ENCODE data around the gene DEK.

The DEK gene

DNA sequence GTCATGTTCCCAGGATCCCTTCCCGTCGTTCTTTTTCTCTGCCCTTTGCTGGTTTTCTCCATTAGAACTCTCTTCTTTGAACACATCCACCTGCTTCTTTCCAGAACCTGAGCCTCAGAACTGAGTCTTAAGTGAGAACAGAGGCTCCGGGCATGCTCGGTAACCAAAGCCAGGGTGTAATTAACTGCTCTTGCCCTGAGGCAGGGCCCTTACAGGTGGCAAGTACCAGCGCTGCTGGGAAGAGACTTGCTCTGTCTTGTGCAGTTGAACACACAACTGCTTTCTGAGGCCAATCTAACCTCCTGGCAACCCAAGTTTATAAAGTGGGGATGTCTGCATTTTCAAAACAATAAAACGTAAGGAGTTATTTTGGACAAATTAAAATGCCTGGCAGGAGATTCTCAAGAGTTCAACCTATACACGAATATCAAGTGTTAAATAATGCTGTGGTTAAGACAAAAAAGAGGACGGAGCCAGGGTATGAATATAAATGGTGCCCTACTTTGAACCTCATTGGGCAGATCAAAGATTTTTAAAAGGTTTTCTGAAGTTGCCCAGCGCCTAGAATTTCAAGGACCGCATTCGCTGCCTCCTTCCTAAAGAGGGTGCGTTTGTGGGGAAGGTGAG is 12.4 kb upstream of the DEK start:
- H3K27ac Mint-ChIP-seq: no peak overlapping the region
- H3K4me1 Mint-ChIP-seq: peaks cover 8% of the 10 kb centered on the region
- H3K4me3 Mint-ChIP-seq: peak overlapping the region; percentile 56
- H3K36me3 Mint-ChIP-seq: no peaks in the 10 kb centered on the region
- peaks cover 5% of the 10 kb centered on the region for H3K9me3 Mint-ChIP-seq
- no peak for ATAC-seq
- H3K27me3 Mint-ChIP-seq: peaks cover 54% of the 10 kb centered on the region

- Mint-ChIP-seq H3K27ac (no peak overlapping the region), H3K4me3 (no peak overlapping the region), H3K27me3 (peaks cover 5% of the 10 kb centered on the region), H3K4me1 (peaks cover 6% of the 10 kb centered on the region), H3K9me3 (peaks cover 3% of the 10 kb centered on the region), H3K36me3 (no peaks in the 10 kb centered on the region)
- ATAC-seq: no peak
These were observed 5.9 kb upstream of the DEK start for GRCh38 chr6:18270216-18270615.

DNA sequence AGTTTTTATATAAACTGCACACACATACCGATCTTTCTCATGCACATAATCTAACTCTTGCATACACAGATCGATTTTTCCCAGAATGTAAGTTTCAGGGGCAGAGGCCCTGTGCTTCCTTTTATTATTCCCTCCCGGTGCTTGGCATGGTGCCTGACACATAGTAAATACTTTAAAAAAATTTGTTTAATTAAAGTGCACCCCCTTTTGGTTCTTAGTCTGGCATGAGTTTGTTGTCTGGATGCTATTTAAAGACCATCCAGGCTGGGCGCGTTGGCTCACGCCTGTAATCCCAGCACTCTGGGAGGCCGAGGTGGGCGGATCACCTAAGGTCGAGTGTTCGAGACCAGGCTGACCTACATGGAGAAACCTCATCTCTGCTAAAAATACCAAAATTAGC is 5.4 kb upstream of the DEK start:
- no peaks in the 10 kb centered on the region for H3K27me3 Mint-ChIP-seq
- peaks cover 9% of the 10 kb centered on the region for H3K4me1 Mint-ChIP-seq
- no peaks in the 10 kb centered on the region for H3K36me3 Mint-ChIP-seq
- H3K4me3 Mint-ChIP-seq: no peak overlapping the region
- no peak for ATAC-seq
- peaks cover 3% of the 10 kb centered on the region for H3K9me3 Mint-ChIP-seq
- H3K27ac Mint-ChIP-seq: no peak overlapping the region

GRCh38 chr6:18269253-18269652 is 4.9 kb upstream of the DEK start:
- no peak for ATAC-seq
- Mint-ChIP-seq H3K4me1 (peaks cover 9% of the 10 kb centered on the region), H3K9me3 (peaks cover 3% of the 10 kb centered on the region), H3K27ac (no peak overlapping the region), H3K27me3 (no peaks in the 10 kb centered on the region), H3K4me3 (no peak overlapping the region), H3K36me3 (no peaks in the 10 kb centered on the region)

- no peaks in the 10 kb centered on the region for H3K36me3 Mint-ChIP-seq
- H3K9me3 Mint-ChIP-seq: peaks cover 3% of the 10 kb centered on the region
- H3K27me3 Mint-ChIP-seq: no peaks in the 10 kb centered on the region
These were observed 3.7 kb upstream of the DEK start for GRCh38 chr6:18268066-18268465.

DNA sequence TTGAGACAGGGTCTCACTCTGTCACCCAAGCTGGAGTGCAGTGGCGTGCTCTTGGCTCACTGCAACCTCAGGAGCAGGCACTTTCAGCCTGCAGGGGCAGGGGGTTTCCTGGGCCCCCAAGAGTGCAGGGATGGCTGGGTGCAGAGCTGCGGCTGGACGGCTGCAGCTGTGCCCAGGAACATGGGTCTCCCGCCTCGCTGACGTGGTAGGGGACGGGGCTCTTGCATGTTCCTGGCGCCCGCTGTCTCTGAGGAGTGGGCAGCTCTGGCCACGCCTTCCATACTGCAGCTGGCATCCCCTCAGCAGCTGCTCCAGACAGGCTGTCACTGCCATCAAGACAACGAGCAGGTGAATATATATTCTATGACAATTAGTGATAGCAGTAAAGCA is 2.2 kb upstream of the DEK start:
- no peaks in the 10 kb centered on the region for H3K27me3 Mint-ChIP-seq
- H3K4me1 Mint-ChIP-seq: peaks cover 22% of the 10 kb centered on the region
- no peaks in the 10 kb centered on the region for H3K36me3 Mint-ChIP-seq
- no peak for ATAC-seq
- H3K9me3 Mint-ChIP-seq: no peaks in the 10 kb centered on the region
- H3K4me3 Mint-ChIP-seq: no peak overlapping the region
- H3K27ac Mint-ChIP-seq: no peak overlapping the region

More at GRCh38 chr6:18268066-18268465, 3.7 kb upstream of the DEK start:
- Mint-ChIP-seq H3K27ac (no peak overlapping the region), H3K4me1 (peaks cover 9% of the 10 kb centered on the region), H3K4me3 (no peak overlapping the region)
- no peak for ATAC-seq

DNA sequence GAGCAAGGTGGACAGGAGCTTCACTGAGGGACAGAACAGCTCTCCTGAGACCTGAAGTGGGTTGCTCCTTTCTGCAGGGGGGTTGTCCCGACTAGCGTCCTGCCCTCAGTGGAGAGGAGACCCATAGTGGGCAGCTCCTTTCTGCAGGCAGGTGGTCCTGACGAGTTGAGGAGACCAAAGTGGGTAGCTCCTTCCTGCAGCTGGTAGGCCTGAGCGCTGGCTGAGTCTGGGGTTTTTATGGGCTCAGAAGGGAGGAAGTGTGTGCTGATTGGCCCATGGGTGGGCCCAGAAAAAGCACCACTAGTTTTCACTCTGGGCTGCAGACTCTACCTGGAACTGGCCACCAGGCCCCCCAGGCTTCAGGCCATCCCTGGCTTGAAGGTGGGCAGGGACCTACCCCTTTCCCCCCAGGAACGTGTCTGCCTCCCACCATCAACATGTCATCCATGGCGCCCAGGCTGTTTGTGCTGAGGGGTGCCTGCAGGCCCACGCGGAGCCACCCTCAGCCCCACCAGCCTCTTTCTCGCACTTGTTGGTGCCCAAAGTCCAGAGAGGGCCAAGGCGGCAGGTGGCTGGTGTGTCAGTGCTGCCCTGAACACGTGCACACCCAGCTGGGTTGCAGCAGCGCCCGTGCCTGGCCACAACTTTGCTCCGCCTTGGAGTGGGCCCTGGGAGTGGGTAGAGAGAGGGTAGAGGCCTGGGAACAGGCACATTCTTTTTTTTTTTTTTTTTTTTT is 1.6 kb upstream of the DEK start:
- Mint-ChIP-seq H3K9me3 (no peaks in the 10 kb centered on the region), H3K36me3 (no peaks in the 10 kb centered on the region), H3K27me3 (no peaks in the 10 kb centered on the region), H3K4me3 (peak overlapping the region; percentile 78), H3K27ac (peak overlapping the region; percentile 93), H3K4me1 (peaks cover 28% of the 10 kb centered on the region)
- ATAC-seq: no peak

DNA sequence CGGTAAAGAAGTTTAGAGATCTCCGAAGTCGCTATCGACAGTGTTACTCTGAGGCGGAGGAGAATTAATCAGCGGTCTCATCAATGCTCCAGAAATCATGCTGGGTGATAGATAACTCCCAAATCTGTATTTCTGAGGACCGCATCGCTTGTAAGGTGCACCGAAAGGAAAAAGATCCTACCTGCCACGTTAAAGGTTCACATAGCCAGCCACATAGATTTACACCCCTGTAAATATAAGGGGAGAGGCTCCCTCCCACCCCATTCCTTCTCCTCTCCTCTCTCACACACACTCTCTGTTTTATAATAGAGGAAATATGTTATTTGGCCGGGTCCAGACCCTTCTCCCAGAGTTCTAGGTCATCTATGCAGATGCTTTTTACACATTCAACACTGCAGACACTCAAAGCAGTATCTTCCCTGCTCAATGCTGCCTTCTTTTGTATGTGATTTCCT is 620 bp upstream of the DEK start:
- peak overlapping the region; percentile 93 for H3K27ac Mint-ChIP-seq
- peaks cover 38% of the 10 kb centered on the region for H3K4me1 Mint-ChIP-seq
- no peaks in the 10 kb centered on the region for H3K9me3 Mint-ChIP-seq
- no peaks in the 10 kb centered on the region for H3K36me3 Mint-ChIP-seq
- ATAC-seq: no peak
- H3K4me3 Mint-ChIP-seq: peak overlapping the region; percentile 78
- H3K27me3 Mint-ChIP-seq: no peaks in the 10 kb centered on the region

DNA sequence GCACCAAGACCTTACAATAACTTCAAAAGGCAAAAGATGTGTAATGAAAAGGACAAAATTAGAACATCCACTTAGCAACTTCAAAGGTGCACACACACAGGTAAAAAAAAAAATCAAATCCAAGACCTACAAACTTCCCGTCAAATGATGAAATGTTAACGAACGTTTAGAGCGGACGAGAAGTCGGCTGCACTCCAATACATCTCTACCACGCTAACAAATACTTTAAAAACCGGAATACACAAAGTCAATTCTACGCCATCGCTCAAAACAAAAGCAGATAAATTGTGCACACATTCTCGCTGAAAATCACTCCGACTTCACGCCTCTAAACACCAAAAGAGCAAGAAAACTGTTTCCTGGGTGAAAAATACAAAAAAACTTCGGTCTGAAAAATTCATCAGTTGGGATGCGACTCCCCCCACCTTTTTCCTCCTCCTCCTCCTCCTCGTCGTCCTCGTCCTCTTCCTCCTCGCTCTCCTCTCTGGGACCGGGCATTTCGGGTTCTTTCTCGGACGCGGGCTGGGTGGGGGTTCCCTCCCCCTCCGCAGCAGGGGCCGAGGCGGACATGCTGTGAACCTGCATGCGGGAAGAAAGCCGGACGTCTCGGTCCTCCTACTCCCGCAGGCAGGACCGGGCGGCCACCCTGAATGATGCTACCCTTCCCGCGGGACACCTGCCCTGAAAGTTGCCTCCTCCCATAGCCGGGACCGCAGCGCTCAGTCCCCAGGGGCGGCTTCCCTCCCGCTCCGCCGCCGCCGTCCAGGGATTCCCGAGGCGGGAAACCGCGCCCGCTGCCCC is 712 bp downstream of the DEK start:
- Mint-ChIP-seq H3K4me3 (peak overlapping the region; percentile 95), H3K4me1 (peaks cover 45% of the 10 kb centered on the region), H3K27me3 (no peaks in the 10 kb centered on the region), H3K27ac (peak overlapping the region; percentile 93), H3K36me3 (no peaks in the 10 kb centered on the region), H3K9me3 (no peaks in the 10 kb centered on the region)
- ATAC-seq: peak; percentile 26

DNA sequence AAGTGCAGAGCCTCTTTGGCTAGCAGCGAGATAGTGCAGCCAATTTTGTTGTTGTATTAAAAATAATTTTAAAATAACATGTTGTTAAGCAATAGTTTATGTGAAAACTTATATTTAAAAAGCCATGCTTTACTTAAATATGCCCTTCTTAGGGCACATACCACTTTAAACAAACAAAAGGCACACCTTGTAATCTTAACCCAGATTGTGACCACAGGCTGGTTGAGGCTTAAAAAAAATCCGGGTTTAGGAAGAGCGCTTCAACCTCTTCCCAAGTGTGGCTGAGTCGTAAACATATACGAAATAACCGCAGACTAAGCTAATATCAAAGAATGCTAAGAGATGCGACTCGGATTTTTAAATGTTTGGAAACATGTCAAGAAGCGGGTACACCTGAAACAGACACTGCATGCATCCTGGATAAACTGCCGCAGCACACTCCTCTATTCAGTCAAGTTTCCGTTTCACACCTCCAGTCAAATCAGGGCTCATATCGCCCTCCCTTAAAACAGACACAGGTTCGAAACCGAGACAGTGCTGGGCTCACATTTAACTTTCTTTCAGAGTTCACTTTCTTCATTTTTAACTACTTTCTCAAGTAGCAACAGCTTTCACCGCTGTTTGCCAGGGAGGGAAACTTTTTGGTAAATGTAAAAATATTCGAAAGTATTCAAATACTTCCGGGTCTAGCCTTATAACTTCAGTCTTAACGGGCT is 1.5 kb downstream of the DEK start:
- no peaks in the 10 kb centered on the region for H3K27me3 Mint-ChIP-seq
- H3K36me3 Mint-ChIP-seq: no peaks in the 10 kb centered on the region
- H3K27ac Mint-ChIP-seq: peak overlapping the region; percentile 93
- peak overlapping the region; percentile 95 for H3K4me3 Mint-ChIP-seq
- peak; percentile 49 for ATAC-seq
- peaks cover 45% of the 10 kb centered on the region for H3K4me1 Mint-ChIP-seq
- H3K9me3 Mint-ChIP-seq: no peaks in the 10 kb centered on the region

DNA sequence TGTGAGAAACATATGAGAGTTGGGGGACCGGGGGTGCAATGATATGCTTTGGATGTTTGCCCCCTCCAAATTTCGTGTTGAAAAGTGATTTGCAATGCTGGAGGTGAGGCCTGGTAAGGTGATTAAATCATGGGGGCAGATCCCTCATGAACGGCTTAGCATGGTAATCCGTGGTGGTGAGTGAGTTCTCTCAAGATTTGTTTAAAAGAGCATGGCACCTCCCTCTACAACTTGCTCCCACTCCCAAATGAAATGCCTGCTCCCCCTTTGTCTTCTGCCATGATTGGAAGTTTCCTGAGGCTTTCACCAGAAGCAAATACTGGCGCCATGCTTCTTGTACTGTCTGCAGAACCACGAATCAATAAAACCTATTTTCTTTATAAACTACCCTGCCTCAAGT is 2.5 kb downstream of the DEK start:
- H3K27ac Mint-ChIP-seq: peak overlapping the region; percentile 93
- H3K4me1 Mint-ChIP-seq: peaks cover 45% of the 10 kb centered on the region
- H3K4me3 Mint-ChIP-seq: peak overlapping the region; percentile 68

GRCh38 chr6:18260448-18261106 is 3.8 kb downstream of the DEK start:
- Mint-ChIP-seq H3K9me3 (no peaks in the 10 kb centered on the region), H3K36me3 (peaks cover 12% of the 10 kb centered on the region), H3K4me3 (peak overlapping the region; percentile 65), H3K27me3 (no peaks in the 10 kb centered on the region), H3K4me1 (peaks cover 42% of the 10 kb centered on the region), H3K27ac (peak overlapping the region; percentile 93)
- peak; percentile 60 for ATAC-seq

More for the DNA sequence above, 2.5 kb downstream of the DEK start:
- Mint-ChIP-seq H3K9me3 (no peaks in the 10 kb centered on the region), H3K27me3 (no peaks in the 10 kb centered on the region), H3K36me3 (peaks cover 9% of the 10 kb centered on the region)
- ATAC-seq: no peak

DNA sequence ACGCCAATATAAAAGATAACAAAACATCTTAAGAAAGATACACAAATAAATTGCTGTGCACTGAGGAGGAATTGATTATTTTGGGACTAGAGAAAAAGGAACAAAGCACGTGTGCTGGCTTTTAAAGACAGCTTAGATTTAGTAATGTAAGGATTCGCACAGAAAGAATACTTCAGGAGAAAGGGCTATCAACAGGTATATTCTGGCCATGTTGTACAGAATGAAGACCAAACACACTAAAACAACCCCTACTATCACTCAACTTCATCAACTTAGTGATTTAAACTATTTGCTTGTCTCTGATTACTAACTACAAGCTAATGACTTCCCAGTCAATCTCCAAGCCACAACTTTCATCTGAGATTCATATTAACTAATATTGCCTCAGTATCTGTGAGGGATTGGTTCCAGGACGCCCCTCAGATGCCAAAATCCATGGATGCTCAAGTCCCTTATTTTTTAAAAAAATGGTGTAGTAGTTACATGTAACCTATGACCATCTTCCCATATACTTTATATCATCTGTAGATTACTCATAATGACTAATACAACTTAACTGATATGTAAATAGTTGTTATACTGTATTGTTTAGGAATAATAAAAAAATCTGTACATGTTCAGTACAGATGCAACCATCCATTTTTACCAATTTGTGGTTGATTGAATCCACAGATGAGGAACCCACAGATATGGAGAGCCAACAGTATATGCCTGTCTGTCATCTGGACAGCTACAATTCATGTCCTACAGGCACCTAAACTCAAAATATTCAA is 4.5 kb downstream of the DEK start:
- H3K9me3 Mint-ChIP-seq: no peaks in the 10 kb centered on the region
- peak overlapping the region; percentile 93 for H3K27ac Mint-ChIP-seq
- H3K36me3 Mint-ChIP-seq: peaks cover 19% of the 10 kb centered on the region
- peaks cover 35% of the 10 kb centered on the region for H3K4me1 Mint-ChIP-seq
- H3K4me3 Mint-ChIP-seq: peak overlapping the region; percentile 65
- ATAC-seq: no peak
- H3K27me3 Mint-ChIP-seq: no peaks in the 10 kb centered on the region

DNA sequence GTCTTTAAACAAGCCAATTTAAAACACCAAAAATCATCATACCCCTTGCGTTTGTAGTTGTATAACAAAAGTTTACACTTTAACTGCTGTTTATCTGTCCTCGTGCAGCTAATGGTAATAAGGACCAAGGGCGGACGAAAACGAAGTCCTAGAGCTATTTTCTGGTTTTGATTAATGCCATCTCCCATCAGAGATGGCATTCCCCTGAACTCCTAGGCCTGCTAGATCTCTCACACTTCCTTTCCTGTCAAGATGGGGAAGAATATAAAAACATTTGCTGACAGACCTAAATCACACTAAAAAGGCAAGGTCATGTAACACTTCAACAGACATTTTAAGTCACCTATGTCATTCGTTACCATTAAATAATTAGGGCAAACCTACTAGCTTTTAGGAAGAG is 9.5 kb downstream of the DEK start:
- ATAC-seq: no peak
- peaks cover 5% of the 10 kb centered on the region for H3K4me1 Mint-ChIP-seq
- peaks cover 32% of the 10 kb centered on the region for H3K36me3 Mint-ChIP-seq
- no peak overlapping the region for H3K4me3 Mint-ChIP-seq
- no peaks in the 10 kb centered on the region for H3K27me3 Mint-ChIP-seq
- H3K27ac Mint-ChIP-seq: no peak overlapping the region
- H3K9me3 Mint-ChIP-seq: no peaks in the 10 kb centered on the region
